ENCODE measurements around the gene SETMAR. TPM values are rescaled to one million over a fixed set of nuclear protein-coding genes. Genes with fewer than 3 reads are reported as not detected.

Gene SETMAR
- 10.4 and 10.7 TPM in 2 replicates for total RNA-seq

DNA sequence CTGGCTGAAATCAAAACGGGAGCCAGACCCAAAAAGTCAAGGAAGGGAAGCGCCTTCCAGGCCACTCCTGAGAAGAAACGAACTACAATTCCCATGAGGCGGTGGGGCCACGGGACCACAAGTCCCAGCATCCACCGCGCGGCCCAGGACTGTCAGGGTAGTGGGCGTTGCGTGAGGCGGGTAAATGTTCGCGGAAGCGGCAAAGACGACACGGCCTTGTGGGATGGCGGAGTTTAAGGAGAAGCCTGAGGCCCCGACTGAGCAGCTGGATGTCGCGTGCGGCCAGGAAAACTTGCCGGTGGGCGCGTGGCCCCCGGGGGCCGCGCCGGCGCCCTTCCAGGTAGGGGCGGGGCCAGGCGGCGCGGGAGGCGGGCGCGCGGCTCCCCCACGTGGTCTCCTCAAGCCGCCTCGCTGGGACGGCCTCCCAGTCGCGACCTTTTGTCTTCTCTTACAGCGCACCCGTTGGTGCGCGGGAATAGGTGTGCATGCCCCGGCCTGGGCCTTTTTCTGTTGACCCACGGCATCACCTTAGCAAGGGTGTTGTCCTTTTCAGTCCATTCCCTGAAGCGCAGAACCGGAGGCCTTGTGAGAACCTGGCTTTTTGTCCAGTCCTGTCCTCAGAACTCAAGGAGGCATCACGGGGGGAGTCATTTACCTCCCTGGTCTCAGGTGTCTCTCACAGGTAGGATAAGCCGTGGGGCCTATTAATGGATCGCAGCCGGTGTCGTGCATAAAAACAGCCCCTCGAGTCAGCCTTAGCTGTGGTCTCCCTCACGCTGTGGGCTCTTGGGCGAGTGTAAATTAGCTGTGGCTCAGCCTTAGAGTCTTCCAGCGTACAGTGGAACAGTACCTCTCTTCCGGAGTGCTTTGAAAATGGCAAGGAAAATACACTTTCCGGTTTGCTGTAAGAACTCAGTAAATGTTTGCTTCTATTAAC is at the start of gene SETMAR:
Gene SETMAR, plus strand, starts transcription at position 183 of the 937 bp plus-strand sequence. Its CDS starts 2 bp downstream, at position 185.

Other genes starting within 250 kb of the SETMAR start
- gene SUMF1, start 163.9 kb downstream of the SETMAR start, total RNA-seq, result 61.9 and 215 TPM in 2 replicates
- gene ITPR1, start 190.0 kb downstream of the SETMAR start, total RNA-seq, result 36.4 and 104 TPM in 2 replicates

All from regular cardiac myocyte (primary cell).